Progenitor cell of endocrine pancreas (in vitro differentiated cells): ENCODE results near the gene PHLDA1. TPM values are rescaled to one million over a fixed set of nuclear protein-coding genes. Genes with fewer than 3 reads are reported as not detected.

Experiments
- DNase-seq: peaks from one replicate; pipeline ENCODE4 v3.0.0; 2021; ENCODE audit warnings: low spot score; ENCODE audit not compliant: unreplicated experiment
- H3K27ac Mint-ChIP-seq: 2 replicates; pipeline ENCODE4 v1.8.0; 2021; ENCODE audit warnings: mild to moderate bottlenecking, moderate library complexity, mixed read lengths
- H3K27me3 Mint-ChIP-seq: 2 replicates; pipeline ENCODE4 v1.8.0; 2021; ENCODE audit warnings: mixed read lengths
- H3K36me3 Mint-ChIP-seq: 2 replicates; pipeline ENCODE4 v1.8.0; 2022; ENCODE audit warnings: mixed read lengths; ENCODE audit not compliant: insufficient read depth
- H3K4me1 Mint-ChIP-seq: 2 replicates; pipeline ENCODE4 v1.8.0; 2021; ENCODE audit warnings: low read depth, mixed read lengths
- H3K4me3 Mint-ChIP-seq: 2 replicates; pipeline ENCODE4 v1.8.0; 2021; ENCODE audit warnings: low read depth, mild to moderate bottlenecking, moderate library complexity, mixed read lengths
- H3K9me3 Mint-ChIP-seq: 2 replicates; pipeline ENCODE4 v1.8.0; 2021; ENCODE audit warnings: low read depth, mixed read lengths
- total RNA-seq: library from RNA; stranded (reverse); gene quantifications from 2 replicates; pipeline ENCODE4 v1.2.1, GENCODE V29; 2021
- TF ChIP-seq, protein P1 (sequence below): fragments of 200-600 bp; sonication (generic); IDR thresholded peaks from one replicate; pipeline ENCODE4 v1.5.0; 2021; ENCODE audit warnings: antibody characterized with exemption, mild to moderate bottlenecking; ENCODE audit not compliant: unreplicated experiment

Gene PHLDA1
- total RNA-seq, 1 donor from 2014 or later, result 45.4 TPM

DNA sequence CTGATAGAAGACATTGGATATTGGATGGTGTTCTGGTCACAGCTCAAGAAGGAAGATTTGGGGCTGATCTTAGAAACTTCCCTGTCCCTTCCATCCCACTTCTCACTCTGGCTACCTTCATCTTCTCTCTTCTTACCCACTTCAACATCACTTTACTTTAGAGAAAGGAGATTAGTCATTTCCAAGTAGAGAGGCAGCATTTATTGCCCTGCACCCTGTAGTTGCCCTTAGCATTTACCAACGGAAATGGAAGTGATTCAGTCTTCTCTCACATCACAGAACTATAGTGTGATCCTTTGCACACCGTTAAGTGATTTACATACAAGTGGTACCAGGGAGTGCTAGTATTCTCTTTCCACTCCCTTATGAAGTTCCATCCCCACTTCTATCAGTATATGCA is 52.4 kb downstream of the PHLDA1 start:
- no peak for DNase-seq
- TF ChIP-seq, protein P1, sequence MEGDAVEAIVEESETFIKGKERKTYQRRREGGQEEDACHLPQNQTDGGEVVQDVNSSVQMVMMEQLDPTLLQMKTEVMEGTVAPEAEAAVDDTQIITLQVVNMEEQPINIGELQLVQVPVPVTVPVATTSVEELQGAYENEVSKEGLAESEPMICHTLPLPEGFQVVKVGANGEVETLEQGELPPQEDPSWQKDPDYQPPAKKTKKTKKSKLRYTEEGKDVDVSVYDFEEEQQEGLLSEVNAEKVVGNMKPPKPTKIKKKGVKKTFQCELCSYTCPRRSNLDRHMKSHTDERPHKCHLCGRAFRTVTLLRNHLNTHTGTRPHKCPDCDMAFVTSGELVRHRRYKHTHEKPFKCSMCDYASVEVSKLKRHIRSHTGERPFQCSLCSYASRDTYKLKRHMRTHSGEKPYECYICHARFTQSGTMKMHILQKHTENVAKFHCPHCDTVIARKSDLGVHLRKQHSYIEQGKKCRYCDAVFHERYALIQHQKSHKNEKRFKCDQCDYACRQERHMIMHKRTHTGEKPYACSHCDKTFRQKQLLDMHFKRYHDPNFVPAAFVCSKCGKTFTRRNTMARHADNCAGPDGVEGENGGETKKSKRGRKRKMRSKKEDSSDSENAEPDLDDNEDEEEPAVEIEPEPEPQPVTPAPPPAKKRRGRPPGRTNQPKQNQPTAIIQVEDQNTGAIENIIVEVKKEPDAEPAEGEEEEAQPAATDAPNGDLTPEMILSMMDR, result no peak
- Mint-ChIP-seq H3K4me1 (peaks cover 30% of the 10 kb centered on the region), H3K27me3 (no peaks in the 10 kb centered on the region), H3K27ac (no peak overlapping the region), H3K9me3 (no peaks in the 10 kb centered on the region), H3K36me3 (no peaks in the 10 kb centered on the region), H3K4me3 (no peak overlapping the region)

DNA sequence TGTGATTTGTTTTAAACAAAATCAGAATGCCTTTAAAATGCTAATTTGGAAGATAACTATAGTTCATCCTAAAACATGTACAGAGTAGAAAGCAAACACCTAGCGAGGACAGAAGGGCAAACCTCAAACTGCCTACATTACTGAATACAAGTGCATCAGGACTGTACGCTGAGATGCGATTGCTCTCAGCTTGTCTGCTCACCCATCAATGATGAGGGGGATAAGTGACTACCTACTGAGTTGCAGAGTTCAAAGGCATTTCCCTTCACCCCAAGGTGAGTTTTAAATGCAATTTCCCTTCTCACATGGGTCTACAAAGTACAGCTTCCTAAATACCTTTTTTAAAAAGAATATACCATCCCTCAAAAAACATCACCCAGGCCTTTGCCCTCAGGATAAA is 52.9 kb downstream of the PHLDA1 start:
- Mint-ChIP-seq H3K9me3 (no peaks in the 10 kb centered on the region), H3K27ac (peak overlapping the region; percentile 38), H3K27me3 (no peaks in the 10 kb centered on the region), H3K4me1 (peaks cover 28% of the 10 kb centered on the region), H3K36me3 (no peaks in the 10 kb centered on the region), H3K4me3 (no peak overlapping the region)
- no peak for DNase-seq
- TF ChIP-seq, protein P1, result no peak

DNA sequence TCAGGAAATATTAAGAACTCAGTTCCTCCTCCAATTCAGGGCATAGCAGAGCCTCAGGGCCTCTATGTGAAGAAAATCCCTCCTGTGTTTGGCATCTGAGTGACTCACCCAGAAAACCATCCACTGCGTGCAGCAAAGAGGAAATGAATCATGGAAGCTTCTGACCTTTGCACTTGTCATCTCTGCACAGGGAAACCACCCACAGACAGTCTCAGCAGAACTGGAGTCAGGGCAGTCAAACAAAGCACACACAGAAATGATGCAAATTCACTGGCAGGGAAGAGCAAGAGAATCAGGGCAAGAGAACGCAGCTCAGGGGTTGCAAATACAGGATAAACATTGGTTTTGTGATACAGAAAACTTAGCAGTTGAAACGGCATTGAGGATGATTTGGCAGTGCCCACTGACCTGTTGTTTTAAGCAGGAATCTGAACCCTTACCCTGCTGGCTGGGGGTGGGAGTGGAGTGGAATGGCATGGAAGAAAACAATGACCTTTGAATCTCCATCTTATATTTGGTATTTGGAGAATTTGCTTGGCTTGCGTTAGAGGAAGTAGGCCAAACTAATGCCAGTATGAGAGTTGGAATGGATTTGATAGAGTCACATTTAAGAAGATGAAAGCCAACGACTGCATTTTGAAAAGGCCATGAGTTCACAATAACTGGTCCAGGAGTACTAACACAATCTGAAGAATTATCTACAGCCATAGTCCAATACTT is 53.5 kb downstream of the PHLDA1 start:
- H3K27ac Mint-ChIP-seq, result peak overlapping the region; percentile 38
- H3K4me3 Mint-ChIP-seq, result no peak overlapping the region
- H3K36me3 Mint-ChIP-seq, result no peaks in the 10 kb centered on the region
- DNase-seq, result no peak
- no peaks in the 10 kb centered on the region for H3K27me3 Mint-ChIP-seq
- TF ChIP-seq, protein P1, result no peak
- H3K9me3 Mint-ChIP-seq, result no peaks in the 10 kb centered on the region
- peaks cover 23% of the 10 kb centered on the region for H3K4me1 Mint-ChIP-seq

DNA sequence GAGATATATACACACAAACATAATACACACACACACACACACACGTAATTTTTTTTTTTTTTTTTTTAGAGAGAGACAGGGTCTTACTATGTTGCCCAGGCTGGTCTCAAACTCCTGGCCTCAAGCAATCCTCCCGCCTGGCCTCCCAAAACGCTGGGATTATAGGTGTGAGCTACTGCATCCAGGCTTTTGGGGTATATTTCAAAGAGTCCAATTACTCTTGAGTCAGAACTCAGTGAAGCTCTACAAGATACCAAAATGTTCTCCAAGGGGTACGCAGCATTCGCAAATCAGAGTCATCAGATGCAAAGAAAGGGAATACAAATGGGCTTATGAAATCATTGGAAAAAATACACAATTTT is 54.0 kb downstream of the PHLDA1 start:
- H3K27me3 Mint-ChIP-seq, result no peaks in the 10 kb centered on the region
- no peak overlapping the region for H3K4me3 Mint-ChIP-seq
- H3K9me3 Mint-ChIP-seq, result no peaks in the 10 kb centered on the region
- DNase-seq, result no peak
- TF ChIP-seq, protein P1, result no peak
- H3K36me3 Mint-ChIP-seq, result no peaks in the 10 kb centered on the region
- peaks cover 23% of the 10 kb centered on the region for H3K4me1 Mint-ChIP-seq
- peak overlapping the region; percentile 38 for H3K27ac Mint-ChIP-seq

DNA sequence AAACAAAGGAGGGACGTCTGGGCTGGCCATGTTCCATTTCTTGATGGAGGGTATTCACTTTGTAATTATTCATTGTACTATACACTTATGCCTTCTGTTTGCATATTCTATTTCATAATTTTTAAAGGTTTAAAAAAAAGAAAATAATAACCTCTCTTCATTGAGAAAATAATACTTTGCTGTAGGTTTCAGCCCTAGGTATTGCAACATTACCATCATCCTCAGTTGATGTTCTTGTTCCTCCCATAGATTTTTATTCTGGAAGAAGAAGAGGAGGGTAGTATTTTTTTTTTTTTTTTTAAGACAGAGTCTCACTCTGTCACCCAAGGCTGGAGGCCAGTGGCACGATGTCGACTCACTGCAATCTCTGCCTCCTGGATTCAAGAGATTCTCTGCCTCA is 54.7 kb downstream of the PHLDA1 start:
- H3K9me3 Mint-ChIP-seq, result no peaks in the 10 kb centered on the region
- no peak overlapping the region for H3K4me3 Mint-ChIP-seq
- H3K27me3 Mint-ChIP-seq, result no peaks in the 10 kb centered on the region
- no peak overlapping the region for H3K27ac Mint-ChIP-seq
- H3K4me1 Mint-ChIP-seq, result peaks cover 22% of the 10 kb centered on the region
- TF ChIP-seq, protein P1, result no peak
- H3K36me3 Mint-ChIP-seq, result no peaks in the 10 kb centered on the region
- DNase-seq, result no peak
